GM19351 (cell line): Measurements from ENCODE around the gene AGER.
A peak's percentile ranks its signal among the peaks of the same experiment; 100 is the strongest.
"Not testable (repeated sequence)": the region's sequence is repeated elsewhere in the genome, so short reads cannot be mapped to it uniquely, and the experiment has no call there.

Experiments
- ATAC-seq: cut with Tn5 transposase; IDR thresholded peaks from one replicate; pipeline ENCODE4 v1.9.1; 2021; ENCODE audit warnings: mild to moderate bottlenecking, moderate library complexity; ENCODE audit not compliant: unreplicated experiment

Gene AGER

GRCh38 chr6:32200711-32201475 lies 16.8 kb upstream of the AGER start:
- ATAC-seq: no peak

GRCh38 chr6:32198866-32199265 lies 14.8 kb upstream of the AGER start:
- ATAC-seq: no peak

- ATAC-seq: no peak
These were observed 14.3 kb upstream of the AGER start for GRCh38 chr6:32198345-32198696.

GRCh38 chr6:32196682-32197616 lies 12.9 kb upstream of the AGER start:
- ATAC-seq: no peak

- ATAC-seq: peak; percentile 74
These were observed 12.0 kb upstream of the AGER start for GRCh38 chr6:32195902-32196681.

- peak; percentile 70 for ATAC-seq
These were observed 11.5 kb upstream of the AGER start for GRCh38 chr6:32195652-32195901.

- ATAC-seq: no peak
These were observed 11.0 kb upstream of the AGER start for GRCh38 chr6:32194825-32195651.

GRCh38 chr6:32194388-32194787 lies 10.3 kb upstream of the AGER start:
- ATAC-seq: no peak

GRCh38 chr6:32193096-32193495 lies 9.0 kb upstream of the AGER start:
- ATAC-seq: not testable (repeated sequence)

- ATAC-seq: no peak
These were observed 8.6 kb upstream of the AGER start, which contains the start of gene GPSM3 for GRCh38 chr6:32192608-32193039. GPSM3 (minus strand) TSS chr6:32192643; CDS start chr6:32192513, 130 bp downstream.

GRCh38 chr6:32191696-32192607 lies 7.9 kb upstream of the AGER start:
- ATAC-seq: no peak

- ATAC-seq: no peak
These were observed 7.0 kb upstream of the AGER start for GRCh38 chr6:32190911-32191677.

- ATAC-seq: peak; percentile 50
These were observed 6.2 kb upstream of the AGER start, which contains the start of gene PBX2 for GRCh38 chr6:32190054-32190851. PBX2 (minus strand) TSS chr6:32190202; CDS start chr6:32189915, 287 bp downstream.

GRCh38 chr6:32189742-32190053 lies 5.6 kb upstream of the AGER start:
- ATAC-seq: no peak

GRCh38 chr6:32189069-32189741 lies 5.2 kb upstream of the AGER start:
- ATAC-seq: no peak

- ATAC-seq: no peak
These were observed 4.5 kb upstream of the AGER start for GRCh38 chr6:32188381-32189068.
